Mesendoderm (in vitro differentiated cells): Measurements from ENCODE around the gene C1orf105.
"Not testable (repeated sequence)": the region's sequence is repeated elsewhere in the genome, so short reads cannot be mapped to it uniquely, and the experiment has no call there.

Source experiments
- DNase-seq: peaks from one replicate; pipeline ENCODE4 v3.0.0; 2013
- H2AK5ac ChIP-seq: 2 replicates; pipeline ENCODE4 v1.6.1; 2013; ENCODE audit warnings: low read length, inconsistent platforms
- H2BK120ac ChIP-seq: 2 replicates; pipeline ENCODE4 v1.6.1; 2013; ENCODE audit warnings: low read depth, mild to moderate bottlenecking, low read length, moderate library complexity, mixed read lengths
- H2BK15ac ChIP-seq: replicated peaks from 2 replicates; pipeline ENCODE4 v1.6.1; 2013; ENCODE audit warnings: low read depth, mild to moderate bottlenecking, moderate library complexity
- H2BK5ac ChIP-seq: 2 replicates; pipeline ENCODE4 v1.6.1; 2013; ENCODE audit warnings: low read length, inconsistent platforms
- H3K18ac ChIP-seq: 2 replicates; pipeline ENCODE4 v1.6.1; 2013; ENCODE audit warnings: mild to moderate bottlenecking, low read length, mixed read lengths
- H3K23ac ChIP-seq: one replicate; pipeline ENCODE4 v1.6.1; 2013; ENCODE audit warnings: low read length
- H3K27ac ChIP-seq: 2 replicates; pipeline ENCODE4 v1.5.1; 2013; ENCODE audit warnings: low read depth, mild to moderate bottlenecking, inconsistent platforms, low read length, moderate library complexity
- H3K27me3 ChIP-seq: 2 replicates; pipeline ENCODE4 v1.6.1; 2013; ENCODE audit warnings: low read length, control low read depth, mild to moderate bottlenecking, inconsistent platforms; ENCODE audit not compliant: insufficient read depth, poor library complexity
- H3K36me3 ChIP-seq: 2 replicates; pipeline ENCODE4 v1.6.1; 2013; ENCODE audit warnings: low read length, inconsistent platforms; ENCODE audit not compliant: control insufficient read depth, insufficient read depth
- H3K4ac ChIP-seq: one replicate; pipeline ENCODE4 v1.6.1; 2013; ENCODE audit warnings: low read depth, mild to moderate bottlenecking, low read length, moderate library complexity
- H3K4me1 ChIP-seq: 2 replicates; pipeline ENCODE4 v1.6.1; 2013; ENCODE audit warnings: low read depth, low read length, inconsistent platforms; ENCODE audit not compliant: control insufficient read depth
- H3K4me2 ChIP-seq: 2 replicates; pipeline ENCODE4 v1.6.1; 2013; ENCODE audit warnings: low read length
- H3K4me3 ChIP-seq: 2 replicates; pipeline ENCODE4 v1.5.1; 2013; ENCODE audit warnings: mild to moderate bottlenecking, low read length
- H3K56ac ChIP-seq: one replicate; pipeline ENCODE4 v1.6.1; 2013; ENCODE audit warnings: low read length
- H3K79me1 ChIP-seq: 2 replicates; pipeline ENCODE4 v1.6.1; 2013; ENCODE audit warnings: low read length, inconsistent platforms
- H3K79me2 ChIP-seq: 2 replicates; pipeline ENCODE4 v1.6.1; 2013; ENCODE audit warnings: mild to moderate bottlenecking, low read length; ENCODE audit not compliant: control insufficient read depth, insufficient read depth
- H3K9ac ChIP-seq: 2 replicates; pipeline ENCODE4 v1.6.1; 2013; ENCODE audit warnings: low read length, inconsistent platforms
- H4K5ac ChIP-seq: one replicate; pipeline ENCODE4 v1.6.1; 2013; ENCODE audit warnings: low read length
- H4K8ac ChIP-seq: one replicate; pipeline ENCODE4 v1.6.1; 2013; ENCODE audit warnings: low read depth, mild to moderate bottlenecking, control low read depth, low read length, moderate library complexity
- WGBS: extraction: QIAGEN DNeasy Blood & Tissue Kit; methylation state at CpG from one replicate; pipeline ENCODE4 v1.1.7; 2013; ENCODE audit warnings: low lambda C conversion rate, missing lambda C conversion rate; ENCODE audit not compliant: insufficient coverage; ENCODE audit errors: extremely low coverage; 5-methylcytosine and 5-hydroxymethylcytosine counted together

Gene C1orf105

GRCh38 chr1:172430128-172430454 is 9.6 kb downstream of the C1orf105 start:
- Histone ChIP-seq H2BK120ac (no peak overlapping the region), H2AK5ac (no peak overlapping the region), H3K4me2 (no peak overlapping the region), H3K36me3 (no peaks in the 10 kb centered on the region), H3K79me1 (no peaks in the 10 kb centered on the region), H3K18ac (no peak overlapping the region), H3K9ac (no peak overlapping the region), H3K27ac (no peak overlapping the region), H3K23ac (no peak overlapping the region), H3K56ac (no peak overlapping the region), H3K4ac (no peak overlapping the region), H3K27me3 (no peaks in the 10 kb centered on the region), H2BK15ac (no peak overlapping the region), H2BK5ac (no peak overlapping the region), H4K8ac (no peak overlapping the region), H3K4me3 (no peak overlapping the region), H3K4me1 (no peaks in the 10 kb centered on the region), H4K5ac (no peak overlapping the region), H3K79me2 (no peaks in the 10 kb centered on the region)
- no CpG with 5 or more reads among the region's 1 CpG for WGBS
- no peak for DNase-seq

- Histone ChIP-seq H4K5ac (no peak overlapping the region), H3K27ac (no peak overlapping the region), H2AK5ac (no peak overlapping the region), H3K4me2 (no peak overlapping the region), H2BK5ac (no peak overlapping the region), H3K56ac (no peak overlapping the region), H3K9ac (no peak overlapping the region), H3K4me1 (no peaks in the 10 kb centered on the region), H3K4ac (no peak overlapping the region), H3K79me2 (no peaks in the 10 kb centered on the region), H3K79me1 (no peaks in the 10 kb centered on the region), H3K23ac (no peak overlapping the region), H3K36me3 (no peaks in the 10 kb centered on the region), H2BK15ac (no peak overlapping the region), H3K27me3 (no peaks in the 10 kb centered on the region), H3K4me3 (no peak overlapping the region), H3K18ac (no peak overlapping the region), H4K8ac (no peak overlapping the region), H2BK120ac (no peak overlapping the region)
- no peak for DNase-seq
- no CpG with 5 or more reads among the region's 2 CpGs for WGBS
These were observed 10.7 kb downstream of the C1orf105 start for GRCh38 chr1:172431204-172431603.

GRCh38 chr1:172431721-172432192 is 11.3 kb downstream of the C1orf105 start:
- Histone ChIP-seq H3K36me3 (no peaks in the 10 kb centered on the region), H3K79me1 (no peaks in the 10 kb centered on the region), H3K4me3 (no peak overlapping the region), H3K9ac (no peak overlapping the region), H3K4ac (no peak overlapping the region), H3K27me3 (no peaks in the 10 kb centered on the region), H2BK15ac (no peak overlapping the region), H3K27ac (no peak overlapping the region), H3K18ac (no peak overlapping the region), H3K79me2 (no peaks in the 10 kb centered on the region), H2BK120ac (no peak overlapping the region), H4K8ac (no peak overlapping the region), H3K56ac (no peak overlapping the region), H2BK5ac (no peak overlapping the region), H2AK5ac (no peak overlapping the region), H3K4me2 (no peak overlapping the region), H3K23ac (no peak overlapping the region), H3K4me1 (no peaks in the 10 kb centered on the region), H4K5ac (no peak overlapping the region)
- no CpG with 5 or more reads among the region's 9 CpGs for WGBS
- peak; percentile 33 for DNase-seq

GRCh38 chr1:172437183-172437582 is 16.7 kb downstream of the C1orf105 start:
- H3K79me1 ChIP-seq, H3K27me3 ChIP-seq, H3K36me3 ChIP-seq, H3K4me2 ChIP-seq, DNase-seq, H4K5ac ChIP-seq, H3K18ac ChIP-seq, H2BK15ac ChIP-seq, H3K23ac ChIP-seq, H3K4me3 ChIP-seq, H3K4ac ChIP-seq, H3K27ac ChIP-seq, H3K56ac ChIP-seq, H2BK5ac ChIP-seq, H2BK120ac ChIP-seq, H3K4me1 ChIP-seq, H4K8ac ChIP-seq, H3K9ac ChIP-seq, H2AK5ac ChIP-seq, H3K79me2 ChIP-seq: not testable (repeated sequence)
- WGBS: no CpG with 5 or more reads among the region's 3 CpGs

GRCh38 chr1:172442404-172442803 is 21.9 kb downstream of the C1orf105 start:
- no peak overlapping the region for H3K4me2 ChIP-seq
- H4K5ac ChIP-seq: no peak overlapping the region
- H2BK5ac ChIP-seq: no peak overlapping the region
- WGBS: no CpG with 5 or more reads among the region's 6 CpGs
- peaks cover 5% of the 10 kb centered on the region for H3K79me2 ChIP-seq
- no peak overlapping the region for H3K56ac ChIP-seq
- DNase-seq: no peak
- no peaks in the 10 kb centered on the region for H3K4me1 ChIP-seq
- no peak overlapping the region for H2AK5ac ChIP-seq
- no peak overlapping the region for H3K4ac ChIP-seq
- peaks cover 8% of the 10 kb centered on the region for H3K79me1 ChIP-seq
- H4K8ac ChIP-seq: no peak overlapping the region
- no peak overlapping the region for H3K27ac ChIP-seq
- H3K23ac ChIP-seq: no peak overlapping the region
- no peak overlapping the region for H3K9ac ChIP-seq
- H2BK120ac ChIP-seq: no peak overlapping the region
- H3K27me3 ChIP-seq: no peaks in the 10 kb centered on the region
- no peak overlapping the region for H2BK15ac ChIP-seq
- H3K36me3 ChIP-seq: no peaks in the 10 kb centered on the region
- no peak overlapping the region for H3K18ac ChIP-seq
- no peak overlapping the region for H3K4me3 ChIP-seq

GRCh38 chr1:172442843-172443565 is 22.5 kb downstream of the C1orf105 start:
- H3K4me1 ChIP-seq: no peaks in the 10 kb centered on the region
- no peak overlapping the region for H3K23ac ChIP-seq
- no peak overlapping the region for H2BK15ac ChIP-seq
- no peak overlapping the region for H3K27ac ChIP-seq
- H3K79me2 ChIP-seq: peaks cover 5% of the 10 kb centered on the region
- no CpG with 5 or more reads among the region's 3 CpGs for WGBS
- H2BK5ac ChIP-seq: no peak overlapping the region
- no peaks in the 10 kb centered on the region for H3K27me3 ChIP-seq
- H3K79me1 ChIP-seq: peaks cover 8% of the 10 kb centered on the region
- H3K18ac ChIP-seq: no peak overlapping the region
- H3K4me3 ChIP-seq: peak overlapping the region; percentile 89
- no peak overlapping the region for H4K8ac ChIP-seq
- H2BK120ac ChIP-seq: no peak overlapping the region
- peak overlapping the region; percentile 31 for H3K4me2 ChIP-seq
- H3K56ac ChIP-seq: peak overlapping the region; percentile 94
- no peak overlapping the region for H2AK5ac ChIP-seq
- H3K4ac ChIP-seq: no peak overlapping the region
- no peaks in the 10 kb centered on the region for H3K36me3 ChIP-seq
- peak overlapping the region; percentile 84 for H3K9ac ChIP-seq
- no peak overlapping the region for H4K5ac ChIP-seq
- no peak for DNase-seq
